GM23248 (cell line): ENCODE data around the gene SLC30A10. TPM values are rescaled to one million over a fixed set of nuclear protein-coding genes. Genes with fewer than 3 reads are reported as not detected.

Experiments
- DNase-seq: peaks from one replicate; pipeline ENCODE4 v3.0.0-alpha.2; 2015
- H2AFZ ChIP-seq: fragments of 200-600 bp; sonication (generic); 2 replicates; pipeline ENCODE4 v1.6.1; 2016; ENCODE audit warnings: antibody characterized with exemption
- H3F3A ChIP-seq: fragments of 200-600 bp; sonication (generic); 2 replicates; pipeline ENCODE4 v1.6.1; 2016; ENCODE audit warnings: mild to moderate bottlenecking, antibody characterized with exemption, mixed run types; ENCODE audit not compliant: insufficient read depth
- H3K27ac ChIP-seq: fragments of 200-600 bp; sonication (generic); 2 replicates; pipeline ENCODE4 v1.5.1; 2016; ENCODE audit warnings: mild to moderate bottlenecking
- H3K27me3 ChIP-seq: fragments of 200-600 bp; sonication (generic); replicated peaks from 2 replicates; pipeline ENCODE4 v1.6.1; 2016; ENCODE audit warnings: mild to moderate bottlenecking; ENCODE audit not compliant: insufficient read depth
- H3K36me3 ChIP-seq: fragments of 200-600 bp; sonication (generic); 2 replicates; pipeline ENCODE4 v1.6.1; 2016; ENCODE audit warnings: low read depth, mild to moderate bottlenecking
- H3K4me1 ChIP-seq: fragments of 200-600 bp; sonication (generic); 2 replicates; pipeline ENCODE4 v1.6.1; 2016; ENCODE audit warnings: mild to moderate bottlenecking; ENCODE audit not compliant: insufficient read depth
- H3K4me2 ChIP-seq: fragments of 200-600 bp; sonication (generic); one replicate; pipeline ENCODE4 v1.6.1; 2016; ENCODE audit warnings: mild to moderate bottlenecking; ENCODE audit not compliant: unreplicated experiment
- H3K4me3 ChIP-seq: fragments of 200-600 bp; sonication (generic); 2 replicates; pipeline ENCODE4 v1.5.1; 2016; ENCODE audit warnings: mild to moderate bottlenecking
- H3K79me2 ChIP-seq: fragments of 200-600 bp; sonication (generic); 2 replicates; pipeline ENCODE4 v1.6.1; 2016; ENCODE audit warnings: mild to moderate bottlenecking; ENCODE audit not compliant: insufficient read depth
- H3K9ac ChIP-seq: fragments of 200-600 bp; sonication (generic); 2 replicates; pipeline ENCODE4 v1.6.1; 2016; ENCODE audit warnings: mild to moderate bottlenecking
- H3K9me2 ChIP-seq: fragments of 200-600 bp; sonication (generic); 2 replicates; pipeline ENCODE4 v1.6.1; 2016; ENCODE audit warnings: mixed run types, mild to moderate bottlenecking, moderate library complexity; ENCODE audit not compliant: insufficient read depth
- H3K9me3 ChIP-seq: fragments of 200-600 bp; sonication (generic); one replicate; pipeline ENCODE4 v1.6.1; 2017; ENCODE audit warnings: low read depth
- H4K20me1 ChIP-seq: fragments of 200-600 bp; sonication (generic); 2 replicates; pipeline ENCODE4 v1.6.0; 2016; ENCODE audit not compliant: insufficient read depth
- EZH2 ChIP-seq: fragments of 200-600 bp; sonication (generic); IDR thresholded peaks from 2 replicates; pipeline ENCODE4 v1.6.1; 2018; ENCODE audit warnings: antibody characterized with exemption, mild to moderate bottlenecking; ENCODE audit not compliant: insufficient read depth, poor library complexity, severe bottlenecking
- EZH2phosphoT487 ChIP-seq: fragments of 200-600 bp; sonication (generic); IDR thresholded peaks from 2 replicates; pipeline ENCODE4 v1.6.1; 2018; ENCODE audit warnings: antibody characterized with exemption, moderate library complexity, mild to moderate bottlenecking, low read depth; ENCODE audit not compliant: insufficient read depth
- WGBS, 2 experiments: methylation state at CpG; one replicate each; pipeline ENCODE4 v1.1.6; 2015 to 2017; ENCODE audit warnings: low lambda C conversion rate in 2 of 2, low coverage in 1 of 2; ENCODE audit errors: missing lambda C conversion rate in 2 of 2; 5-methylcytosine and 5-hydroxymethylcytosine counted together
- in situ Hi-C: fragments of 300-500 bp; cut with MboI; formaldehyde crosslinking; loops from 2 replicates; pipeline ENCODE4 v1.15.0; 2020
- polyA plus RNA-seq: library from polyadenylated mRNA; unstranded; fragments of >200 nt; fragmentation: Nextera tagmentation; extraction: Ambion mirVana; gene quantifications from 2 replicates; pipeline ENCODE4 v1.2.1, GENCODE V29; 2016
- total RNA-seq: library from RNA; depleted of rRNA; stranded (reverse); fragments of >200 nt; shearing (Covaris generic); gene quantifications from 2 replicates; pipeline ENCODE4 v1.2.3, GENCODE V29; 2014

Gene SLC30A10
- total and polyA plus RNA-seq, 2 experiments from 2014 or later: not detected

DNA sequence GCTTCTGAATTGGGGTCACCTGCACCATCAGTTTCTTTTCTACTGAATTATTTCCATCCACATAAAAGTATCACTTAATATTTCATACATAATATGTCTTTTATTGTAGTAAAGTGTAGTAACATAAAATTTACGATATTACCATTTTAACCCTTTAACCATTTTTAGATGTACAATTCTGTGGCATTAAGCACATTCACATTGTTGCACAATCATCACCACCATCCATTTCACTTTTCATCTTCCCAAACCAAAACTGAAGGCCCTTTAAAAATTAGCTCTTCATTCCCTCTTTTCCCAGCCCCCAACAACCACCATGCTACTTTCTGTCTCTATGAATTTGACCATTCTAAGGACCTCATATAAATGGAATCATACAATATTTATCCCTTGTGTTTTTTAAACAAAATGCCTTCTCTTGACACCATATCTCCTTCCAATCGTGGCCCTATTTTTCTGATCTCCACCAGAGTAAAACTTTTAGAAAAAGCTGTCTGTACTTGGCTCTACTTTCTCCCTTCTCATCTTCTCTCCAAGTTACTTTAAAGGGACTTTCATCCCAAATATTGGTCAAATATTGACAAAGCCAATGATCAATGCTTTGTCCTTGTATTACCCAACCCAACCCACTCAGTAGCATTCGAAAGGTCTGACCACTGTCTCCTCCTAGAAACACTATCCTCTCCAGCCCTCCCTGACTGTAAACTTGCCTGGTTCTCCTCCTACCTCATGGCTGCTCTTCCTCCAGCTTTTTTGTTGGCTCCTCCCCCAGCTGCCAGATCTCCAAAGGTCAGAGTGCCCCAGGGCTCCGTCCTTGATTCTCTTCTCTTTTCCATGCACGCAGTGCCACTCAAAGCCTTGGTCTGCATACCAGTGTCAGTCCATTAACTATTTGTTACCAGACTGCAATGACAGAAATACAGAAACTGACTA lies 44.7 kb downstream of the SLC30A10 start:
- H3K27me3 ChIP-seq: no peaks in the 10 kb centered on the region
- H3K36me3 ChIP-seq: no peaks in the 10 kb centered on the region
- no peak overlapping the region for H3K9ac ChIP-seq
- H3K79me2 ChIP-seq: no peaks in the 10 kb centered on the region
- H4K20me1 ChIP-seq: no peaks in the 10 kb centered on the region
- H3K9me3 ChIP-seq: no peaks in the 10 kb centered on the region
- in situ Hi-C loops: no loop called here
- 20 to 21% methylated on average over 5 of the region's 5 CpGs for WGBS, 2 experiments
- TF ChIP-seq EZH2phosphoT487 (no peak), EZH2 (no peak)
- DNase-seq: no peak
- no peak overlapping the region for H3K27ac ChIP-seq
- H2AFZ ChIP-seq: no peak overlapping the region
- H3K4me3 ChIP-seq: no peak overlapping the region
- no peaks in the 10 kb centered on the region for H3F3A ChIP-seq
- no peaks in the 10 kb centered on the region for H3K4me1 ChIP-seq
- H3K4me2 ChIP-seq: no peak overlapping the region
- H3K9me2 ChIP-seq: no peaks in the 10 kb centered on the region

DNA sequence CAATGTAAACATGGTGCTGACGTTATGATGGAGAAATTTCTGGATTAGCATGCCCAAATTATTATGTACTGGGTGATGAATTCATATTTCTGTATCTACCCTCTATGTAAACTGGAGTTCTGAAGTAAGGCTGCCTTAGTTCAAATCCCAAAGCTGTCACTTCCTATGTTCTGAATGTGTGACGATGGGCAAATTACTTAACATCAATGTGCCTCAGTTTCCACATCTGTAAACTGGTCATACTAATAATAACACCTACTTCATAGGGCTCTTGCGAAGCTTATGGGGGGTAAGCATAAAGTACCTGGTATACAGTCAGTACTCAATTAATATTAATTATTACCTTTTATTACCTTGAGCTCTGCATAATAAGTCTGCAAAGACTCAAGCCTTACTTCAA lies 45.6 kb downstream of the SLC30A10 start:
- DNase-seq: no peak
- no peak overlapping the region for H3K9ac ChIP-seq
- in situ Hi-C loops: no loop called here
- H3K4me1 ChIP-seq: no peaks in the 10 kb centered on the region
- no peaks in the 10 kb centered on the region for H3F3A ChIP-seq
- H3K9me3 ChIP-seq: no peaks in the 10 kb centered on the region
- no peaks in the 10 kb centered on the region for H3K9me2 ChIP-seq
- H2AFZ ChIP-seq: no peak overlapping the region
- no peak for TF ChIP-seq EZH2
- H3K4me3 ChIP-seq: no peak overlapping the region
- H3K27ac ChIP-seq: no peak overlapping the region
- H3K4me2 ChIP-seq: no peak overlapping the region
- no peaks in the 10 kb centered on the region for H3K36me3 ChIP-seq
- no peaks in the 10 kb centered on the region for H4K20me1 ChIP-seq
- H3K27me3 ChIP-seq: no peaks in the 10 kb centered on the region
- no peaks in the 10 kb centered on the region for H3K79me2 ChIP-seq
- 10 to 16% methylated on average over 3 of the region's 3 CpGs for WGBS, 2 experiments

DNA sequence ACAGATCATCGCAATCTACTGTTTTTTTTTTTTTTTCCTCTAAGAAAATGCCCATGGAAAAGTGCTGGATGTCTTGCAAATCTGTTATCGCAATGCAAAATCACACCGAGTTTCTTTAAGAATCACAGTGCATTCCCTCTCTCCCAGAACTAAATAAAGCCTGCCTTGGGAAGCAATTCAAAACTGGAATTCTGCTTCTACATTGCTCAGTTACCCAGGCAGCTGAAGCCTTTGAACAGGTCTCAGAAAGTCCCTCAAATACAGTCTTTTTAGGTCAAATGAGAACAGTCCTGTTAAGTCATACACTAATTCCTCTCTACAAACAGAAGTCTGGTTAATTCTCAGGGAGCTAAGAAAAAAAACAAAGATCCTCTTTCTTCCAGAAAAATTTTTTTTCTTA lies 46.3 kb downstream of the SLC30A10 start:
- DNase-seq: no peak
- no peaks in the 10 kb centered on the region for H3K27me3 ChIP-seq
- H3K4me2 ChIP-seq: no peak overlapping the region
- no peaks in the 10 kb centered on the region for H3K9me2 ChIP-seq
- no peak overlapping the region for H3K4me3 ChIP-seq
- in situ Hi-C loops: no loop called here
- H4K20me1 ChIP-seq: no peaks in the 10 kb centered on the region
- no peaks in the 10 kb centered on the region for H3K9me3 ChIP-seq
- H3K9ac ChIP-seq: no peak overlapping the region
- H2AFZ ChIP-seq: no peak overlapping the region
- no peaks in the 10 kb centered on the region for H3F3A ChIP-seq
- H3K27ac ChIP-seq: no peak overlapping the region
- H3K36me3 ChIP-seq: no peaks in the 10 kb centered on the region
- no peaks in the 10 kb centered on the region for H3K4me1 ChIP-seq
- TF ChIP-seq EZH2: no peak
- TF ChIP-seq EZH2phosphoT487: no peak
- 66 to 72% methylated on average over 3 of the region's 3 CpGs for WGBS, 2 experiments
- no peaks in the 10 kb centered on the region for H3K79me2 ChIP-seq

DNA sequence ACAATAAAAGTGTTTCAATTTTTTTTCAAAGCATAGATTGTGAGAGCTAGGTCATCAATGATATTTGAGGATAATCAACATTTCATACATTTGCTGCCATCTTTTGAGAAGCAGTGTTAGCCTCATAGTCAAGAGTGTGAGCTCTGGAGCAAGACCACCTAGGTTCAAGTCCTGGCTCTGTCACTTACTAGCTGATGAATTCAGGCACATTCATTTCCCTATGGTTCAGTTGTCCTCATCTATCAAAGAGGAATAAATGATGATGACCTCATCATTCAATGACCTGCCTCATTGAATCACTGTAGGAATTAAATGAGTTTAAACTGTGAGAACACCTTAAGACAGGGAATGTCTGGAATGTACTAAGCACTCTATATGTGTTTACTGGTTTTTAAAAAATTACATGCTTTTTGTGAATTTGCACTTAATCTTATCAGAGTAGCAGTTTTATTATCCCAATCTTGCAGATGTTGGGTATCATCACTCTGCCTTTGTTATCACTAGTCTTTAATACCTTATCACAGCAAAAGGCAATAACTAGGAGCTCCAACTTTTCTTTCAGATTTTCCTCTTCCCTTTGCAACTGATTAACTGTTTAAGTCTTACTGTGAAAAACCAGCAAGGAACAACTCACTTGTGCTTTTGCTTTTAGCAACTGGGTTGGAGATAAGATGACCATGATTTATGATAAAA lies 47.4 kb downstream of the SLC30A10 start:
- in situ Hi-C loops: no loop called here
- Histone ChIP-seq H3K27ac (no peak overlapping the region), H3K36me3 (no peaks in the 10 kb centered on the region), H4K20me1 (no peaks in the 10 kb centered on the region), H2AFZ (no peak overlapping the region), H3K9me3 (no peaks in the 10 kb centered on the region), H3K27me3 (no peaks in the 10 kb centered on the region), H3K4me2 (no peak overlapping the region), H3K9ac (no peak overlapping the region), H3K4me1 (no peaks in the 10 kb centered on the region), H3K9me2 (no peaks in the 10 kb centered on the region), H3K79me2 (no peaks in the 10 kb centered on the region), H3F3A (no peaks in the 10 kb centered on the region), H3K4me3 (no peak overlapping the region)
- DNase-seq: no peak
- TF ChIP-seq EZH2phosphoT487: no peak
- no peak for TF ChIP-seq EZH2
